ENCODE results near the gene CUX1.

- no peak for TF ChIP-seq RAD21 (IDR thresholded peaks at IDR 0.05; ENCODE audit: low read depth)
- no peak for TF ChIP-seq FOXM1 (IDR thresholded peaks at IDR 0.05; ENCODE audit: borderline replicate concordance, low read depth)
- no peak for TF ChIP-seq YY1 (IDR thresholded peaks at IDR 0.05; ENCODE audit: low read depth)
- no peak for TF ChIP-seq EGR1 (IDR thresholded peaks at IDR 0.05)
- TF ChIP-seq EP300 (IDR thresholded peaks at IDR 0.05; ENCODE audit: borderline replicate concordance), result no peak
- no peak for TF ChIP-seq MAX (IDR thresholded peaks at IDR 0.05)
Observed at GRCh38 chr7:102241431-102241830, 424.0 kb downstream of the CUX1 start.
